HCT116 (cell line): Measurements from ENCODE around the gene WNT7B. TPM values are rescaled to one million over a fixed set of nuclear protein-coding genes. Genes with fewer than 3 reads are reported as not detected.

ENCODE experiments used
- ATAC-seq: fragments of 200-7000 bp; cut with Tn5 transposase; 2 replicates; pipeline ENCODE4 v1.9.1; 2020; ENCODE audit warnings: mild to moderate bottlenecking, moderate library complexity
- BruUV-seq: library from RNA; stranded (reverse); fragments of 400-500 nt; replicated peaks from 2 replicates; lab custom pipeline; 2021; lab: Mats Ljungman, UMichigan
- CTCF ChIA-PET: fragments of 300-600 bp; sonication (Branson Sonifier 250); formaldehyde crosslinking; loops from one replicate; lab custom pipeline; 2021; ENCODE audit warnings: antibody characterized with exemption; lab: Charles Lee
- POLR2A ChIA-PET: fragments of 300-600, 350-600 bp; sonication (Branson Sonifier 250); formaldehyde crosslinking; loops from one replicate; lab custom pipeline; 2021; ENCODE audit warnings: antibody characterized with exemption; lab: Charles Lee
- RAD21 ChIA-PET, 2 experiments: fragments of 300-600 bp; sonication (Branson Sonifier 250); formaldehyde crosslinking; loops; one replicate each; lab custom pipeline; 2023; ENCODE audit warnings: low total read pairs in 2 of 2; ENCODE audit not compliant: uncharacterized antibody in 2 of 2, unreplicated experiment in 2 of 2, low non-redundant PET in 1 of 2; lab: Charles Lee
- DNase-seq: peaks from one replicate; pipeline ENCODE4 v3.0.0-alpha.2; 2010; ENCODE audit warnings: low read depth, low spot score
- H2AFZ ChIP-seq: fragments of 200-600 bp; shearing (Covaris generic), sonication (generic); 2 replicates; pipeline ENCODE4 v1.6.1; 2017; ENCODE audit warnings: low read depth, mixed run types, mixed read lengths, antibody characterized with exemption, low read length; ENCODE audit not compliant: poor library complexity, severe bottlenecking
- H3K27ac ChIP-seq: 2 replicates; pipeline ENCODE4 v1.5.1; 2012; ENCODE audit warnings: low read depth, low read length
- H3K27me3 ChIP-seq: fragments of 200-600 bp; sonication (generic); 2 replicates; pipeline ENCODE4 v1.6.1; 2016; ENCODE audit warnings: mixed run types, low read length, mixed read lengths; ENCODE audit not compliant: insufficient read depth
- H3K36me3 ChIP-seq, 2 experiments: fragments of 200-500 bp in 1 of 2; fragments of 200-600 bp in 1 of 2; sonication (Bioruptor generic) in 1 of 2; sonication (generic) in 1 of 2; 2 replicates each; pipeline versions ENCODE4 v1.5.1 to v1.6.1; 2014 to 2016; ENCODE audit warnings: low read length in 2 of 2, inconsistent platforms in 1 of 2, mixed read lengths in 1 of 2, mixed run types in 1 of 2; ENCODE audit not compliant: insufficient read depth in 2 of 2, control insufficient read depth in 1 of 2
- H3K4me1 ChIP-seq, 2 experiments: fragments of 200-600 bp in 1 of 2; sonication (generic) in 1 of 2; 2 replicates each; pipeline versions ENCODE4 v1.5.1 to v1.6.1; 2012 to 2017; ENCODE audit warnings: low read length in 2 of 2, inconsistent platforms in 1 of 2, mild to moderate bottlenecking in 1 of 2, mixed read lengths in 1 of 2, mixed run types in 1 of 2, moderate library complexity in 1 of 2; ENCODE audit not compliant: insufficient read depth in 2 of 2, control insufficient read depth in 1 of 2
- H3K4me2 ChIP-seq: fragments of 200-600 bp; sonication (generic); 2 replicates; pipeline ENCODE4 v1.6.1; 2017; ENCODE audit warnings: mixed run types, low read length, mixed read lengths
- H3K4me3 ChIP-seq, 2 experiments: fragments of 200-600 bp in 1 of 2; sonication (generic) in 1 of 2; replicated peaks in 1 of 2; 2 replicates each; pipeline ENCODE4 v1.5.1; 2011 to 2016; ENCODE audit warnings: low read length in 2 of 2, control low read depth in 1 of 2, low read depth in 1 of 2, mild to moderate bottlenecking in 1 of 2, mixed read lengths in 1 of 2, mixed run types in 1 of 2
- H3K79me2 ChIP-seq: fragments of 200-600 bp; sonication (generic); 2 replicates; pipeline ENCODE4 v1.6.1; 2017; ENCODE audit warnings: mild to moderate bottlenecking, mixed run types, low read length, moderate library complexity, mixed read lengths; ENCODE audit not compliant: insufficient read depth
- H3K9ac ChIP-seq: fragments of 200-600 bp; sonication (generic); 2 replicates; pipeline ENCODE4 v1.6.1; 2016; ENCODE audit warnings: low read length, mixed read lengths
- H3K9me2 ChIP-seq: fragments of 200-600 bp; sonication (generic), shearing (Covaris generic); 2 replicates; pipeline ENCODE4 v1.6.1; 2017; ENCODE audit warnings: mixed run types, mild to moderate bottlenecking, moderate library complexity; ENCODE audit not compliant: insufficient read depth
- H3K9me3 ChIP-seq, 2 experiments: fragments of 200-500 bp in 1 of 2; fragments of 200-600 bp in 1 of 2; sonication (Bioruptor generic) in 1 of 2; sonication (generic) in 1 of 2; 2 replicates each; pipeline ENCODE4 v1.6.1; 2014 to 2017; ENCODE audit warnings: low read length in 2 of 2, mixed read lengths in 2 of 2, inconsistent platforms in 1 of 2, low read depth in 1 of 2, mild to moderate bottlenecking in 1 of 2, mixed run types in 1 of 2, moderate library complexity in 1 of 2; ENCODE audit not compliant: control insufficient read depth in 1 of 2, insufficient read depth in 1 of 2
- H4K20me1 ChIP-seq: fragments of 200-600 bp; sonication (generic), shearing (Covaris generic); 2 replicates; pipeline ENCODE4 v1.6.1; 2017; ENCODE audit warnings: mixed run types, mild to moderate bottlenecking, moderate library complexity; ENCODE audit not compliant: insufficient read depth
- ATF3 ChIP-seq: IDR thresholded peaks from 2 replicates; pipeline ENCODE4 v1.6.1; 2012
- CBX3 ChIP-seq: IDR thresholded peaks from 2 replicates; pipeline ENCODE4 v1.6.1; 2012; ENCODE audit warnings: low read depth
- CTCF ChIP-seq, 3 experiments: fragments of 200-600 bp in 1 of 3; sonication (generic) in 1 of 3; IDR thresholded peaks in 2 of 3; conservative IDR thresholded peaks in 1 of 3; 2 replicates each; pipeline ENCODE4 v1.5.1; 2012 to 2017; ENCODE audit warnings: low read depth in 2 of 3, low read length in 2 of 3, antibody characterized with exemption in 1 of 3, borderline replicate concordance in 1 of 3, control low read depth in 1 of 3, mild to moderate bottlenecking in 1 of 3, mixed read lengths in 1 of 3, mixed run types in 1 of 3, moderate library complexity in 1 of 3; ENCODE audit not compliant: insufficient read depth in 1 of 3
- EGR1 ChIP-seq: IDR thresholded peaks from 2 replicates; pipeline ENCODE4 v1.6.1; 2012; ENCODE audit warnings: low read depth
- ELF1 ChIP-seq: IDR thresholded peaks from 2 replicates; pipeline ENCODE4 v1.6.1; 2012; ENCODE audit warnings: low read depth, borderline replicate concordance
- EZH2phosphoT487 ChIP-seq: fragments of 200-600 bp; IDR thresholded peaks from 2 replicates; pipeline ENCODE4 v1.6.1; 2018; ENCODE audit warnings: antibody characterized with exemption, borderline replicate concordance
- FOSL1 ChIP-seq: IDR thresholded peaks from 2 replicates; pipeline ENCODE4 v1.6.1; 2012; ENCODE audit warnings: low read depth
- JUND ChIP-seq: IDR thresholded peaks from 2 replicates; pipeline ENCODE4 v1.6.1; 2012
- MAX ChIP-seq: IDR thresholded peaks from 2 replicates; pipeline ENCODE4 v1.6.1; 2012
- POLR2A ChIP-seq: IDR thresholded peaks from 2 replicates; pipeline ENCODE4 v1.7.0; 2011; ENCODE audit warnings: borderline replicate concordance; ENCODE audit not compliant: insufficient read depth, insufficient read length; ENCODE audit errors: extremely low read depth
- POLR2AphosphoS5 ChIP-seq: IDR thresholded peaks from 2 replicates; pipeline ENCODE4 v1.6.1; 2011; ENCODE audit warnings: mild to moderate bottlenecking, low read depth, low read length, moderate library complexity
- REST ChIP-seq: IDR thresholded peaks from 2 replicates; pipeline ENCODE4 v1.6.1; 2012; ENCODE audit warnings: low read depth
- SIN3A ChIP-seq: IDR thresholded peaks from 2 replicates; pipeline ENCODE4 v1.6.1; 2012; ENCODE audit warnings: low read depth
- SP1 ChIP-seq: IDR thresholded peaks from 2 replicates; pipeline ENCODE4 v1.6.1; 2012; ENCODE audit warnings: low read depth
- SRF ChIP-seq: IDR thresholded peaks from 2 replicates; pipeline ENCODE4 v1.6.1; 2012; ENCODE audit warnings: low read depth
- TCF7L2 ChIP-seq: IDR thresholded peaks from 2 replicates; pipeline ENCODE4 v1.7.0; 2011; ENCODE audit warnings: borderline replicate concordance, inconsistent platforms; ENCODE audit not compliant: insufficient read depth, insufficient read length; ENCODE audit errors: extremely low read depth
- YY1 ChIP-seq: IDR thresholded peaks from 2 replicates; pipeline ENCODE4 v1.6.1; 2011; ENCODE audit warnings: low read length, low read depth, moderate library complexity, mild to moderate bottlenecking; ENCODE audit not compliant: insufficient replicate concordance; ENCODE audit errors: extremely low read depth
- ZFX ChIP-seq: fragments of 450-650 bp; IDR thresholded peaks from 2 replicates; pipeline ENCODE4 v1.6.1; 2017
- intact Hi-C: fragments of 100-400 bp; cut with micrococcal nuclease; formaldehyde crosslinking; loops from 2 replicates; pipeline ENCODE4 v1.10.0; 2022
- total RNA-seq: library from RNA; stranded (reverse); gene quantifications from one replicate; pipeline ENCODE4 v1.2.1, GENCODE V29; 2021; ENCODE audit not compliant: unreplicated experiment

The WNT7B gene
- total RNA-seq, 1 experiment from 2014 or later, result 10.5 TPM

- Histone ChIP-seq H3K4me1 (peaks cover 36 to 55% of the 10 kb centered on the region in 2 experiments), H3K4me2 (no peak overlapping the region), H3K36me3 (no peaks in the 10 kb centered on the region), H3K4me3 (no peak overlapping the region), H3K27me3 (no peaks in the 10 kb centered on the region), H3K27ac (no peak overlapping the region), H3K9me2 (no peaks in the 10 kb centered on the region), H4K20me1 (no peaks in the 10 kb centered on the region), H3K9me3 (no peaks in the 10 kb centered on the region), H3K9ac (no peak overlapping the region), H2AFZ (no peak overlapping the region), H3K79me2 (no peaks in the 10 kb centered on the region)
- no peak for DNase-seq
- intact Hi-C loops, result no loop called here
- TF ChIP-seq TCF7L2 (no peak), JUND (no peak), SP1 (no peak), CTCF (IDR thresholded peaks at IDR 0.05 in 2 of 3, conservative IDR thresholded peaks at IDR 0.05 in 1 of 3; ENCODE audit: borderline replicate concordance in 1 of 3, insufficient read depth in 1 of 3, low read depth in 2 of 3, low read length in 2 of 3) (no peak), ATF3 (no peak), FOSL1 (no peak), POLR2AphosphoS5 (no peak), CBX3 (no peak), ZFX (no peak), REST (no peak), ELF1 (no peak), YY1 (no peak), POLR2A (no peak), EZH2phosphoT487 (no peak), SRF (no peak), EGR1 (no peak), MAX (no peak), SIN3A (no peak)
- ChIA-PET RAD21 (no interaction called here), CTCF (no interaction called here), POLR2A (no interaction called here)
- BruUV-seq, result no TSS peak
- ATAC-seq, result no peak
Observed at GRCh38 chr22:45972889-45973253, 4.1 kb downstream of the WNT7B start.
